GM06990 (cell line): ENCODE data around the gene PLCD3.

Experiments
- DNase-seq: peaks from one replicate; pipeline ENCODE4 v3.0.0-alpha.2; 2011; ENCODE audit not compliant: insufficient read length; ENCODE audit errors: extremely low read depth
- H3K27me3 ChIP-seq: replicated peaks from 2 replicates; pipeline ENCODE4 v1.6.0; 2011; ENCODE audit warnings: low read length; ENCODE audit not compliant: control insufficient read depth, insufficient read depth
- H3K36me3 ChIP-seq: 2 replicates; pipeline ENCODE4 v1.5.1; 2011; ENCODE audit warnings: low read length; ENCODE audit not compliant: control insufficient read depth, insufficient read depth
- H3K4me3 ChIP-seq: replicated peaks from 2 replicates; pipeline ENCODE4 v1.5.1; 2011; ENCODE audit warnings: low read depth, mild to moderate bottlenecking, control low read depth, low read length
- TF ChIP-seq, protein P1 (sequence below): IDR thresholded peaks from 2 replicates; pipeline ENCODE4 v1.5.1; 2011; ENCODE audit warnings: low read length, control low read depth, mild to moderate bottlenecking, inconsistent platforms; ENCODE audit not compliant: insufficient read depth, poor library complexity, severe bottlenecking

The PLCD3 gene

DNA sequence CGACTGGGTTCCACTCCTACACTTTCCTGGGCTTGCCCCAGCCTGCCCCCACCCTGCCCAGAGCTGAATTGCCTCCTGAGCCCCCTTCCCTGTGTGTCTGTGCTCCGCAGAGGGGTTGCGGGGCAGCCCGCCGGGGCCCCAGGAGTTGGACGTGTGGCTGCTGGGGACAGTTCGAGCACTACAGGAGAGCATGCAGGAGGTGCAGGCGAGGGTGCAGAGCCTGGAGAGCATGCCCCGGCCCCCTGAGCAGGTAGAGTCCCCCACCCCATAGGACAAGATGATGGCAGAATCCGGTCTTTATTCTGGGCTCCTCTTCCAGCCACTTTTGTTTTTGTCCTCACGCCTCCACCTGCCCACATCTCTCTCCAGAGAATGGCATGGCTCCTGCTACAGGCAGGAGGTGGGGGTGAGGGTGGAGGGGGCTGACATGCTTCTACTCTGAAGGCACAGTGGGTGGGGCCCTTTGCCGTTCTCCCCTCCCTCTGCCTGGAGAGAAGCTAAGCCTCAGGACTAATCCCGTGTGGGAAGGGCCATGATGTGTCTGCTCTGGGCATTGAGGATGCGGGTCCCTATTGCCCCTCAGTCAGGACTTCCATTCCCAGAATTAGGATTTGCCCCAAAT is 6.7 kb upstream of the PLCD3 start:
- TF ChIP-seq, protein P1, sequence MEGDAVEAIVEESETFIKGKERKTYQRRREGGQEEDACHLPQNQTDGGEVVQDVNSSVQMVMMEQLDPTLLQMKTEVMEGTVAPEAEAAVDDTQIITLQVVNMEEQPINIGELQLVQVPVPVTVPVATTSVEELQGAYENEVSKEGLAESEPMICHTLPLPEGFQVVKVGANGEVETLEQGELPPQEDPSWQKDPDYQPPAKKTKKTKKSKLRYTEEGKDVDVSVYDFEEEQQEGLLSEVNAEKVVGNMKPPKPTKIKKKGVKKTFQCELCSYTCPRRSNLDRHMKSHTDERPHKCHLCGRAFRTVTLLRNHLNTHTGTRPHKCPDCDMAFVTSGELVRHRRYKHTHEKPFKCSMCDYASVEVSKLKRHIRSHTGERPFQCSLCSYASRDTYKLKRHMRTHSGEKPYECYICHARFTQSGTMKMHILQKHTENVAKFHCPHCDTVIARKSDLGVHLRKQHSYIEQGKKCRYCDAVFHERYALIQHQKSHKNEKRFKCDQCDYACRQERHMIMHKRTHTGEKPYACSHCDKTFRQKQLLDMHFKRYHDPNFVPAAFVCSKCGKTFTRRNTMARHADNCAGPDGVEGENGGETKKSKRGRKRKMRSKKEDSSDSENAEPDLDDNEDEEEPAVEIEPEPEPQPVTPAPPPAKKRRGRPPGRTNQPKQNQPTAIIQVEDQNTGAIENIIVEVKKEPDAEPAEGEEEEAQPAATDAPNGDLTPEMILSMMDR, result no peak
- H3K36me3 ChIP-seq, result peaks cover 2% of the 10 kb centered on the region
- no peak for DNase-seq
- H3K27me3 ChIP-seq, result no peaks in the 10 kb centered on the region
- no peak overlapping the region for H3K4me3 ChIP-seq

GRCh38 chr17:45137561-45138305 is 5.4 kb upstream of the PLCD3 start:
- peaks cover 2% of the 10 kb centered on the region for H3K36me3 ChIP-seq
- H3K27me3 ChIP-seq, result no peaks in the 10 kb centered on the region
- TF ChIP-seq, protein P1, result no peak
- no peak overlapping the region for H3K4me3 ChIP-seq
- DNase-seq, result no peak

DNA sequence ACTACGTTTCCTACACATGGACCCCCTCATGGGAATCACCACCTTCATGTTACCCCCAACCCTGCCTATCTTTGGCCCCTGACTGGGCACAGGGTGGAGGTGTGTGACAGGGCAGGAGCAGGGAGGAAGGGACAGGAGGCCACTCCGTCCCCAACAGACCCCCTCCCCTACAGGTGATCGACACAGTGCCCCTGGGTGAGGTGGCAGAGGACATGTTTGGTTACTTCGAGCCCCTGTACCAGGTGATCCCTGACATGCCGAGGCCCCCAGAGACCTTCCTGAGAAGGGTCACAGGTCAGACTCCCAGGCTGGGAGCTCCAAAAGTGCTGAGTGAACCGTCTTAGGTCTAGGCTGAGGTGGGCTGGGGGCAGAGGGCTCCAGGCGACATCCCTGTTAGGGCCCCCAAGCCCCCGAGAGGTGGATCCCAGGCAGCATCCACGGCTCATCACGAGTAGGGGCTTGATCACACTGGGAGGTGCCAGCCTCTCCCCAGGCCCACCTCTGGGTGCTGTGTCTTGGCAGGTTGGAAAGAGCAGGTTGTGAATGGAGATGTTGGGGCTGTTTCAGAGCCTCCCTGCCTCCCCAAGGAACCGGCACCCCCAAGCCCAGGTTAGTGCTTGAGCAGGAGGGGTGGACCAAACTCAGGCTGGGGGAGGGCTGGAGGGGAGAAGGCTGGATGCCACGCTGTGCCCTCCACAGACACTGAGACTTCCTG is 4.7 kb upstream of the PLCD3 start:
- TF ChIP-seq, protein P1, result no peak
- DNase-seq, result no peak
- Histone ChIP-seq H3K36me3 (peaks cover 2% of the 10 kb centered on the region), H3K4me3 (no peak overlapping the region), H3K27me3 (no peaks in the 10 kb centered on the region)

DNA sequence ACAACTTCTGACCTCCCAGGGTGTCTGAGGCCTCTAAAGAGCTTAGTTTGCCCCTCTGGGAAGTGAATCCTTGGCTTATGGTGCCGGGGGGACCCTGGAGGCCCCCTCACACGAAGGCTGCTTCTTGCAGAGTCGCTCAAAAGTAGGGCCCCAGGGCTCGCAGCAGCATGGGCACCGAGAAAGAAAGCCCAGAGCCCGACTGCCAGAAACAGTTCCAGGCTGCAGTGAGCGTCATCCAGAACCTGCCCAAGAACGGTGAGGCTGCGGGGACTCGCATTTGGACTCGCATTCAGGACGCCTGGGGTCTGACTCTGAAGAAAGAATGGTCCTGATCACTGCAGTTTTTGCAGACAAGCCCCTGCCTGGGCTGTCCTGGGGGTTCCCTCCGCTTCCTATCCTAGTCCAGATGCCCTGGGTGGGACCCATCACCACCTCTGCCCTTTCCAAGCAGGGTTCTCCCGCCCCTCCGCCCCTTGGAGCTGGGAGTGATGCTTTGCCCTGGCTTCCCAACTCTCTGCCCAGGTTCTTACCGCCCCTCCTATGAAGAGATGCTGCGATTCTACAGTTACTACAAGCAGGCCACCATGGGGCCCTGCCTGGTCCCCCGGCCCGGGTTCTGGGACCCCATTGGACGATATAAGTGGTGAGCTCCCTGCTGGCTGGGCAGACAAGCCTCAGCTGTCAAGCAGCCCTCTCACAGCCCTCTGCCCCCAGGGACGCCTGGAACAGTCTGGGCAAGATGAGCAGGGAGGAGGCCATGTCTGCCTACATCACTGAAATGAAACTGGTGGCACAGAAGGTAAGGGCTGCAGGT is 3.9 kb upstream of the PLCD3 start:
- TF ChIP-seq, protein P1, result no peak
- no peak for DNase-seq

DNA sequence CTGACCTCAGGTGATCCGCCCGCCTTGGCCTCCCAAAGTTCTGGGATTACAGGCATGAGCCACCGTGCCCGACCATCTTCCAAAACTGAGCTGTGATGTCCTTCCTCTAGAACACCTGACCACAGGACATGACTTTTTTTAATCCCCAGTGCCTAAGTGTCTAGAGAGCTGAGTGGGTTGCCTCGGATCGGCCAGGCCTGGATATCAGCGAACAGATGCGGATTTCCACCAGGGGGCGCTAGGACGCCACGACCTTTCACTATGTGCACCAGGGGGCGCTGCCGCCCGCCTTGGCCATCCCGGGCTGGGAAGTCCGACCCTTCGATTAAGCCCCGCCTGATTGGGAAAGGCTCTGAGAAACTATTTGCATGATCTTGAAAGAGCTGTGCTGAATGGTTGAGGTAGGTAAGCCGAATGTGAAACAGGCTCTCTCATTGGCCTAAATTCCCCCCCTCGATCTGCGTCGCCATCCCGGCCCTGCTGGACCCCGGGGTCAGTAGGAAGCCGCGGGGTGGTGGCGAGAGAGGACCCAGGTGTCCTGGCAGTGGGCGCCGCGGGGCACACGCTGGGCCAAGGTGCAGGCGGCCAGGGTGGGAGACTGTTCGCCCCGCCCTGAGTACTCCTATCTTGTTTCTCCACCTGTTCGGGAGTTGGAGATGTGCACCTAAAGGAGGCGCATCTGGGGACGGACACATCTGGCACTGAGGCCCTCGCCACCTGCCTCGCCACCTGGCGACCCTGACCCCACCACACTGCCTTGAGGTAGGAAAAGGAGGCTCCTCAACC is 3.1 kb upstream of the PLCD3 start, which contains the start of gene ACBD4:
Gene ACBD4, plus strand, starts transcription at position 496 of the 786 bp plus-strand sequence. CDS start 458 bp downstream, outside the sequence.
- no peaks in the 10 kb centered on the region; the same call in none of the 2 replicates for H3K27me3 ChIP-seq
- peak within 1 kb of the TSS; percentile 79 for H3K4me3 ChIP-seq
- peaks cover 2% of the 10 kb centered on the region for H3K36me3 ChIP-seq
- TF ChIP-seq, protein P1, result peak; percentile 100
- DNase-seq, result peak; percentile 93

More for the DNA sequence above, 3.9 kb upstream of the PLCD3 start:
- Histone ChIP-seq H3K4me3 (peak overlapping the region; percentile 79), H3K27me3 (no peaks in the 10 kb centered on the region; the same call in 1 of the 2 replicates), H3K36me3 (peaks cover 2% of the 10 kb centered on the region)
